AML-193 (cell line): ENCODE results near the gene MYO1F.

Source experiments
- DNase-seq, 2 experiments: peaks; one replicate each; lab custom pipeline; 2025; lab: John Stamatoyannopoulos, UW

The MYO1F gene

DNA sequence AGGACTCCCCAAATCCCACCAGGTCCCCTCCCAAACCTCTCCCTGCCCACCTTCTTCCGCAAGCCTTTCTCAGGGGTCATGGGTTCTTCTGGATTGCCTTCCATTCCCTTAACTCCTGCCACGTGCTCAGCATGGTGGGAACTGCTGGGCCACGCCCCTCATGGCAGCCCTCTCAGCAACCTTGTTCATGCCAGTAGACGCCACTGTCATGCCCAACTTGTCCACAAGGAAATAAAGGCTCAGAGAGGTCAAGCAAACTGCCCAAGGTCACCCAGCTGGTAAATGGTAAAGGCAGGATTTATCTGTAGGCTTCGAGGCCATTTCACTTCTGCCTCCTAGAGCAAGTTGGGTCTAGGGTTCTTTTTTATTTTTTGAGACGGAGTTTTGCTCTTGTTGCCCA is 85.7 kb downstream of the MYO1F start:
- no peak for DNase-seq

GRCh38 chr19:8490873-8491272 is 86.4 kb downstream of the MYO1F start:
- no peak for DNase-seq

DNA sequence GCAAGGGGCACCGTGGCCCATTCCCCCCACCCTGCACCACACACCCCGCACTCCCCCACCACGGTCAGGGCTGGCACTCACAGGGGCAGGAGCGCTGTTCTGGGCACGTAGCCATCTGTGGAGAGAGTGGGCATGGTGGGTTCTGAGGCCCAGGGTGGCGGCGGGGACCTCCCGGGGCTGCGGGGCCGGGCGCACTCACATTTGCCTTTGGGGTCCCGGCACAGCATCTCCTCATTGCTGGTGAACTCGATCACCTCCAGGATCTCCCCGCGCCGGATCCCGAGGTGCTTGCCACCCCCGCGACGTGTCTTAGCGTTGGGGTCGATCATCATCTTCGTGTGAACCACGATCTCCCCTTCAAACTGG is 86.9 kb downstream of the MYO1F start:
- DNase-seq: no peak

- DNase-seq: no peak
These were observed 87.5 kb downstream of the MYO1F start for GRCh38 chr19:8489561-8490394.

DNA sequence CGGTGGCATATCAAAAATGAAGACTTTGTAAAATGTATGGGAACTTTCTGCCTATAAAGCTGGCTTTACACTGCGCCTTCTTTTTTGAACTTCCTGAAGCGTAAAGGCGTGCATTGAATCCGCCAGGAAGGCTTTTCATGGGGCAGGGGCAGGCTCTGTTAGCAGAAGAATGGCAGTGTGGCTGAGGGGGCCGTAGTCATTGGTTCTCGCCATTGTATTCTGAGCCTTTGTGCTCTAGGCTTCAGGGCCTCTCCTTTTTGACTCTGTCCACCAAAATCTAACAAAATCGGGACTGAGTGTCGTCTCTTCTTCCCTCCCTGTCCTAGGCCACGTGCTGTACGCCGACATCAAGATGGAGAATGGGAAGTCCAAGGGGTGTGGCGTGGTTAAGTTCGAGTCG is 88.9 kb downstream of the MYO1F start:
- DNase-seq: no peak

- DNase-seq: peak; percentile 98 to 99
These were observed 89.9 kb downstream of the MYO1F start for GRCh38 chr19:8487137-8487851.

- DNase-seq: no peak
These were observed 90.5 kb downstream of the MYO1F start for GRCh38 chr19:8486661-8487136.

GRCh38 chr19:8485561-8486371 is 91.5 kb downstream of the MYO1F start:
- DNase-seq: no peak

- no peak for DNase-seq
These were observed 92.8 kb downstream of the MYO1F start for GRCh38 chr19:8484331-8484894.

DNA sequence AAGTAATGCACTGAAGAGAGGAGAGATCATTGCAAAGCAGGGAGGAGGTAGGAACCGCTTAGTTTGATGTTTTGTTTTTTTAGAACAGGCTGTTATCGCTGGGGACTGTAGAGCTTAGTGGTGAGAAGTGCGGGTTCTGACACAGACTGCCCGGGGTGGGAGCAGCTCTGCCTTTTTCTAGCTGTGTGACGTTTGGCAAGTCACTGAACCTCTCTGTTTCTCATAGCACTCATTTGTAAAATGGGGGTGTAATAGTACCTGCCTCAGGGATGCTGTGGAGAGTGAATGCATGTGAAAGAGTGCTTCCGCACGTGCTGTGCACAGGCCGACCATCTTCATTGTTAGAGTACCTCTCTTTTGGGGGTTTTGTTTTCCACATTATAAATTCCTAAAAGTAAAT is 94.1 kb downstream of the MYO1F start:
- DNase-seq: no peak

- no peak for DNase-seq
These were observed 94.5 kb downstream of the MYO1F start for GRCh38 chr19:8482696-8483095.

- DNase-seq: no peak
These were observed 95.6 kb downstream of the MYO1F start for GRCh38 chr19:8481616-8482015.

- DNase-seq: no peak
These were observed 96.0 kb downstream of the MYO1F start for GRCh38 chr19:8481201-8481600.

GRCh38 chr19:8478598-8478997 is 98.6 kb downstream of the MYO1F start:
- DNase-seq: no peak

GRCh38 chr19:8477889-8478288 is 99.4 kb downstream of the MYO1F start:
- DNase-seq: no peak

GRCh38 chr19:8476524-8476923 is 100.7 kb downstream of the MYO1F start:
- no peak for DNase-seq

- no peak for DNase-seq
These were observed 102.2 kb downstream of the MYO1F start for GRCh38 chr19:8475005-8475404.

DNA sequence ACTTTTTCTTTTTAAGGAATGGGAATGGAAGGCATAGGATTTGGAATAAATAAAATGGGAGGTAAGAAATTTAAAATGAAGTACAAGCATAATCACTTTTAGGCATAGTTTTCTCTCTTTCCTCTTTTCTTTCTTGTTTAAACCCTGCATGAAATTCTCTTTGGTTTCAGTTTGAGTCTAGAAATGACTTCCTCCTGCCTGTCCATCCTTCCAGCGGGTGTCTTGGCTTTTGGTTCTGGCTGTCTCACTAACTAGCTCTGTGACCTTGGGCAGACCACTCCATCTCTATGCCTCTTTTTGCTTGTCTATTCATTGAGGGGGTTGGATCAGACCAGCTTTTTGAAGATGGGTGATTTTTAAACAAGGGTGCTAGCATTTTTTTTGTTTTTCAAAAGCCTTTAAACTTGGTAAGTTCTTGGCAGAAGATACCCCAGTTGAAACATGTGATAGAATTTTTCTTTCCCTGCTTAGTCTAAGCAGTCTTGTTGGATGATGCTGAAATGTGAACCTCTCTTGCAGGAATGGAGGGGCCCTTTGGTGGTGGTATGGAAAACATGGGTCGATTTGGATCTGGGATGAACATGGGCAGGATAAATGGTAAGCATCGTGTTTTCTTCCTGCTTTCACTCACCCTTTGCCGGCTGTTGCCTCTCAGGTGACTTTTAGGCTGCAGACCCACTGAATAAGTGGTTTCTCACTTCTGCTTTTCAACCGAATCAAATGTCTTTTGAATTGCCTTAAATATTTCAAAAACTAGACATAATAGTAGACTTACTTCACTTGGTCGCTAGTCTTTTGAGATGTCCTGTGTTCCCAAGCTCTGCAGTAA is 103.4 kb downstream of the MYO1F start:
- DNase-seq: no peak
